H9 (cell line): ENCODE data around the gene RNF5. TPM values are rescaled to one million over a fixed set of nuclear protein-coding genes. Genes with fewer than 3 reads are reported as not detected.

ENCODE experiments used
- DNase-seq: peaks from one replicate; pipeline ENCODE4 v3.0.0-alpha.2; 2017
- H2AFZ ChIP-seq: one replicate; pipeline ENCODE4 v1.6.1; 2013; ENCODE audit warnings: mild to moderate bottlenecking, low read length, control low read depth, moderate library complexity
- H2AK5ac ChIP-seq: 2 replicates; pipeline ENCODE4 v1.6.1; 2013; ENCODE audit warnings: low read length, control low read depth, mixed read lengths; ENCODE audit not compliant: insufficient read length
- H2BK120ac ChIP-seq: one replicate; pipeline ENCODE4 v1.6.1; 2013; ENCODE audit warnings: low read depth, mild to moderate bottlenecking, low read length, control low read depth, inconsistent platforms; ENCODE audit not compliant: poor library complexity, severe bottlenecking
- H2BK12ac ChIP-seq: 2 replicates; pipeline ENCODE4 v1.6.1; 2013; ENCODE audit warnings: low read length, control low read depth, mixed read lengths, low read depth; ENCODE audit not compliant: insufficient read length
- H2BK15ac ChIP-seq: 2 replicates; pipeline ENCODE4 v1.6.1; 2013; ENCODE audit warnings: low read depth, low read length, control low read depth
- H2BK20ac ChIP-seq: one replicate; pipeline ENCODE4 v1.6.1; 2013; ENCODE audit warnings: low read depth, mild to moderate bottlenecking, low read length, control low read depth, inconsistent platforms; ENCODE audit not compliant: poor library complexity, severe bottlenecking
- H2BK5ac ChIP-seq: 2 replicates; pipeline ENCODE4 v1.6.1; 2013; ENCODE audit warnings: low read length, control low read depth, mixed read lengths; ENCODE audit not compliant: insufficient read length
- H3K14ac ChIP-seq: 2 replicates; pipeline ENCODE4 v1.6.1; 2013; ENCODE audit warnings: low read length, control low read depth; ENCODE audit not compliant: insufficient read depth
- H3K18ac ChIP-seq: 2 replicates; pipeline ENCODE4 v1.6.1; 2013; ENCODE audit warnings: low read depth, mild to moderate bottlenecking, mixed read lengths, low read length, control low read depth; ENCODE audit not compliant: insufficient read length
- H3K23ac ChIP-seq: 2 replicates; pipeline ENCODE4 v1.6.1; 2013; ENCODE audit warnings: low read length, control low read depth, mixed read lengths, low read depth; ENCODE audit not compliant: insufficient read length
- H3K23me2 ChIP-seq: 2 replicates; pipeline ENCODE4 v1.6.1; 2013; ENCODE audit warnings: low read depth, mild to moderate bottlenecking, mixed read lengths, low read length, control low read depth; ENCODE audit not compliant: insufficient read length, poor library complexity, severe bottlenecking
- H3K27ac ChIP-seq: 2 replicates; pipeline ENCODE4 v1.5.1; 2013; ENCODE audit warnings: low read length, control low read depth, mixed read lengths, low read depth; ENCODE audit not compliant: insufficient read length
- H3K27me3 ChIP-seq: 2 replicates; pipeline ENCODE4 v1.6.1; 2013; ENCODE audit warnings: low read length, control low read depth, inconsistent platforms; ENCODE audit not compliant: insufficient read depth
- H3K4ac ChIP-seq: 2 replicates; pipeline ENCODE4 v1.6.1; 2013; ENCODE audit warnings: low read depth, mild to moderate bottlenecking, control low read depth, inconsistent platforms, low read length, moderate library complexity
- H3K4me1 ChIP-seq: 2 replicates; pipeline ENCODE4 v1.6.1; 2013; ENCODE audit warnings: low read length, control low read depth, inconsistent platforms; ENCODE audit not compliant: insufficient read depth
- H3K4me2 ChIP-seq: 2 replicates; pipeline ENCODE4 v1.6.1; 2013; ENCODE audit warnings: low read length, control low read depth, mixed read lengths; ENCODE audit not compliant: insufficient read length, insufficient read depth
- H3K56ac ChIP-seq: 2 replicates; pipeline ENCODE4 v1.6.1; 2013; ENCODE audit warnings: low read depth, mild to moderate bottlenecking, mixed read lengths, low read length, control low read depth; ENCODE audit not compliant: insufficient read length
- H3K79me1 ChIP-seq: 2 replicates; pipeline ENCODE4 v1.6.1; 2013; ENCODE audit warnings: low read depth, mild to moderate bottlenecking, moderate library complexity, low read length, control low read depth, inconsistent platforms; ENCODE audit not compliant: insufficient read depth, poor library complexity, severe bottlenecking
- H3K79me2 ChIP-seq: 2 replicates; pipeline ENCODE4 v1.6.1; 2013; ENCODE audit warnings: low read length, control low read depth, inconsistent platforms; ENCODE audit not compliant: insufficient read depth
- H3K9ac ChIP-seq: 2 replicates; pipeline ENCODE4 v1.6.1; 2013; ENCODE audit warnings: low read length, control low read depth, mixed read lengths; ENCODE audit not compliant: insufficient read length; ENCODE audit errors: extremely low read depth
- H3K9me3 ChIP-seq: one replicate; pipeline ENCODE4 v1.6.1; 2013; ENCODE audit warnings: low read depth, low read length, inconsistent platforms; ENCODE audit not compliant: control insufficient read depth
- H3T11ph ChIP-seq: one replicate; pipeline ENCODE4 v1.6.1; 2013; ENCODE audit warnings: mild to moderate bottlenecking, low read length, control low read depth, inconsistent platforms
- H4K20me1 ChIP-seq: one replicate; pipeline ENCODE4 v1.6.1; 2013; ENCODE audit not compliant: control insufficient read depth, insufficient read length, insufficient read depth
- H4K5ac ChIP-seq: 2 replicates; pipeline ENCODE4 v1.6.1; 2013; ENCODE audit warnings: low read depth, mild to moderate bottlenecking, mixed read lengths, low read length, control low read depth; ENCODE audit not compliant: insufficient read length
- H4K8ac ChIP-seq: replicated peaks from 2 replicates; pipeline ENCODE4 v1.6.1; 2013; ENCODE audit warnings: low read length, control low read depth, mixed read lengths, low read depth; ENCODE audit not compliant: insufficient read length
- H4K91ac ChIP-seq: 2 replicates; pipeline ENCODE4 v1.6.1; 2013; ENCODE audit warnings: low read depth, mild to moderate bottlenecking, moderate library complexity, mixed read lengths, low read length, control low read depth; ENCODE audit not compliant: insufficient read length
- H3K27ac Mint-ChIP-seq, 3 experiments: 2 replicates in 2 of 3; 3 replicates in 1 of 3; pipeline ENCODE4 v1.8.0; 2020 to 2021; ENCODE audit warnings: mixed read lengths in 3 of 3, mild to moderate bottlenecking in 1 of 3, moderate library complexity in 1 of 3
- H3K27me3 Mint-ChIP-seq: 2 replicates; pipeline ENCODE4 v1.8.0; 2021; ENCODE audit warnings: low read depth, mild to moderate bottlenecking, moderate library complexity, mixed read lengths
- H3K36me3 Mint-ChIP-seq, 3 experiments: 2 replicates in 2 of 3; 3 replicates in 1 of 3; pipeline ENCODE4 v1.8.0; 2020 to 2021; ENCODE audit warnings: low read depth in 3 of 3, mixed read lengths in 3 of 3; ENCODE audit not compliant: insufficient read depth in 1 of 3
- H3K4me1 Mint-ChIP-seq, 2 experiments: 2 replicates each; pipeline ENCODE4 v1.8.0; 2020; ENCODE audit warnings: mixed read lengths in 2 of 2
- H3K4me3 Mint-ChIP-seq, 2 experiments: 2 replicates in 1 of 2; 3 replicates in 1 of 2; pipeline ENCODE4 v1.8.0; 2020 to 2021; ENCODE audit warnings: mild to moderate bottlenecking in 2 of 2, mixed read lengths in 2 of 2, moderate library complexity in 1 of 2
- H3K9me3 Mint-ChIP-seq, 2 experiments: 2 replicates in 1 of 2; 3 replicates in 1 of 2; pipeline ENCODE4 v1.8.0; 2020; ENCODE audit warnings: mild to moderate bottlenecking in 2 of 2, mixed read lengths in 2 of 2, moderate library complexity in 1 of 2
- WGBS: extraction: QIAGEN DNeasy Blood & Tissue Kit; methylation state at CpG from one replicate; pipeline ENCODE4 v1.1.7; 2013; ENCODE audit warnings: missing lambda C conversion rate, low lambda C conversion rate, mixed read lengths; ENCODE audit not compliant: insufficient read length; ENCODE audit errors: extremely low coverage; 5-methylcytosine and 5-hydroxymethylcytosine counted together
- total RNA-seq: library from RNA; stranded (reverse); gene quantifications from 2 replicates; pipeline ENCODE4 v1.2.1, GENCODE V29; 2021
- TF ChIP-seq, protein P1 (sequence below): fragments of 200-600 bp; sonication (generic); conservative IDR thresholded peaks from 3 replicates; pipeline ENCODE4 v1.8.0; 2021; ENCODE audit warnings: antibody characterized with exemption, mild to moderate bottlenecking

The RNF5 gene
- total RNA-seq, 1 experiment from 2014 or later = 116 TPM

- Histone ChIP-seq H2BK15ac (no peak overlapping the region), H4K5ac (no peak overlapping the region), H3K4me2 (no peak overlapping the region), H2AFZ (no peak overlapping the region), H3K79me1 (no peaks in the 10 kb centered on the region), H3K27me3 (no peaks in the 10 kb centered on the region), H4K91ac (no peak overlapping the region), H3K9me3 (no peaks in the 10 kb centered on the region), H3K14ac (no peak overlapping the region; the same call in 1 of the 2 replicates), H3K4ac (no peak overlapping the region), H4K8ac (no peak overlapping the region), H2BK20ac (no peak overlapping the region), H2BK120ac (no peak overlapping the region), H3K23me2 (peaks cover 3% of the 10 kb centered on the region), H2AK5ac (no peak overlapping the region), H3K9ac (no peak overlapping the region), H4K20me1 (no peaks in the 10 kb centered on the region), H3K56ac (no peak overlapping the region), H3K79me2 (no peaks in the 10 kb centered on the region), H3K23ac (no peak overlapping the region), H2BK12ac (no peak overlapping the region), H3T11ph (no peak overlapping the region), H3K18ac (no peak overlapping the region), H3K27ac (no peak overlapping the region), H3K4me1 (no peaks in the 10 kb centered on the region), H2BK5ac (no peak overlapping the region)
- TF ChIP-seq, protein P1, sequence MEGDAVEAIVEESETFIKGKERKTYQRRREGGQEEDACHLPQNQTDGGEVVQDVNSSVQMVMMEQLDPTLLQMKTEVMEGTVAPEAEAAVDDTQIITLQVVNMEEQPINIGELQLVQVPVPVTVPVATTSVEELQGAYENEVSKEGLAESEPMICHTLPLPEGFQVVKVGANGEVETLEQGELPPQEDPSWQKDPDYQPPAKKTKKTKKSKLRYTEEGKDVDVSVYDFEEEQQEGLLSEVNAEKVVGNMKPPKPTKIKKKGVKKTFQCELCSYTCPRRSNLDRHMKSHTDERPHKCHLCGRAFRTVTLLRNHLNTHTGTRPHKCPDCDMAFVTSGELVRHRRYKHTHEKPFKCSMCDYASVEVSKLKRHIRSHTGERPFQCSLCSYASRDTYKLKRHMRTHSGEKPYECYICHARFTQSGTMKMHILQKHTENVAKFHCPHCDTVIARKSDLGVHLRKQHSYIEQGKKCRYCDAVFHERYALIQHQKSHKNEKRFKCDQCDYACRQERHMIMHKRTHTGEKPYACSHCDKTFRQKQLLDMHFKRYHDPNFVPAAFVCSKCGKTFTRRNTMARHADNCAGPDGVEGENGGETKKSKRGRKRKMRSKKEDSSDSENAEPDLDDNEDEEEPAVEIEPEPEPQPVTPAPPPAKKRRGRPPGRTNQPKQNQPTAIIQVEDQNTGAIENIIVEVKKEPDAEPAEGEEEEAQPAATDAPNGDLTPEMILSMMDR = no peak
- Mint-ChIP-seq H3K36me3 (peaks cover 0 to 1% (median 0%) of the 10 kb centered on the region in 3 experiments; a peak in 1 of 7 replicates), H3K27ac (no peak overlapping the region), H3K4me3 (no peak overlapping the region), H3K27me3 (peaks cover 13% of the 10 kb centered on the region), H3K4me1 (peaks cover 1% of the 10 kb centered on the region in 2 experiments; a peak in 3 of 4 replicates), H3K9me3 (no peaks in the 10 kb centered on the region; a peak in 1 of 5 replicates)
- no CpG with 5 or more reads among the region's 11 CpGs for WGBS
- no peak for DNase-seq
Measured at GRCh38 chr6:32216998-32217397, 38.8 kb downstream of the RNF5 start.
